CD4-positive, alpha-beta T cell treated with Interleukin-17A for 1 hour (primary cell): ENCODE data around the gene YDJC.
"Not testable (repeated sequence)": the region's sequence is repeated elsewhere in the genome, so short reads cannot be mapped to it uniquely, and the experiment has no call there.

Experiments
- DNase-seq: peaks from one replicate; pipeline ENCODE4 v3.0.0-alpha.2; 2020

Gene YDJC, protein sequence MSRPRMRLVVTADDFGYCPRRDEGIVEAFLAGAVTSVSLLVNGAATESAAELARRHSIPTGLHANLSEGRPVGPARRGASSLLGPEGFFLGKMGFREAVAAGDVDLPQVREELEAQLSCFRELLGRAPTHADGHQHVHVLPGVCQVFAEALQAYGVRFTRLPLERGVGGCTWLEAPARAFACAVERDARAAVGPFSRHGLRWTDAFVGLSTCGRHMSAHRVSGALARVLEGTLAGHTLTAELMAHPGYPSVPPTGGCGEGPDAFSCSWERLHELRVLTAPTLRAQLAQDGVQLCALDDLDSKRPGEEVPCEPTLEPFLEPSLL

DNA sequence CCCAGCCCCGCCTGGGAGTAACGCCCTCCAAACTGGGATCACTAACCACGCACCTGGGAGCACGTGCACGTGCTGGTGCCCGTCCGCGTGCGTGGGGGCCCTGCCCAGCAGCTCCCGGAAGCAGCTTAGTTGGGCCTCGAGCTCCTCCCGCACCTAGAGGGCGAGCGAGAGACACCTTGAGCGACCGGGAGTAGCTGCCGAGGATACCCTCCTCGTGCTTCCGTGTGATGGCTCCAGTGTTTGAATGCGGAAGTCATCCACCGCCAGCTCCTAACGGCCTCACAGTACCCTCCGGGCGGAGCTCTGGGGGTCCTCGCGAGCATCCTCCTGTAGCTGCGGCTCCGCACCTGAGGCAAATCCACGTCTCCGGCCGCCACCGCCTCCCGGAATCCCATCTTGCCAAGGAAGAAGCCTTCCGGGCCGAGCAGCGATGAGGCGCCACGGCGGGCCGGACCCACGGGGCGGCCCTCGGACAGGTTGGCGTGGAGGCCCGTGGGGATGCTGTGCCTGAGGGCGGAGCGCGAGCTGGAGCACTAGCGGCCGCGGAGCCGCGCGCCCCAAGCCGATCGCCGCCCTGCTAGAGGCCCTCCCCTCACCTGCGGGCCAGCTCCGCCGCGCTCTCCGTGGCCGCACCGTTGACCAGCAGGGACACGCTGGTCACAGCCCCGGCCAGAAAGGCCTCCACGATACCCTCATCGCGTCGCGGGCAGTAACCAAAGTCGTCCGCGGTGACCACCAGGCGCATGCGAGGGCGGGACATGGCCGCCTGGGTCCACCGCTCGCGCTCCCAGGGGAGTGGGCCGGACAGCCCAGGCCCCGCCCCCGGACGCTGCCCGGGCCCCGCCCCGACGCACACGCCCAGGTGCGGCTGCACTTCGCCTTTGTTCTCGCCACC lies at the start of gene YDJC:
Gene YDJC (minus strand): TSS at position 768 of the 895 bp plus-strand sequence. CDS start 8 bp downstream, at position 760.
- peak; percentile 94 for DNase-seq

DNA sequence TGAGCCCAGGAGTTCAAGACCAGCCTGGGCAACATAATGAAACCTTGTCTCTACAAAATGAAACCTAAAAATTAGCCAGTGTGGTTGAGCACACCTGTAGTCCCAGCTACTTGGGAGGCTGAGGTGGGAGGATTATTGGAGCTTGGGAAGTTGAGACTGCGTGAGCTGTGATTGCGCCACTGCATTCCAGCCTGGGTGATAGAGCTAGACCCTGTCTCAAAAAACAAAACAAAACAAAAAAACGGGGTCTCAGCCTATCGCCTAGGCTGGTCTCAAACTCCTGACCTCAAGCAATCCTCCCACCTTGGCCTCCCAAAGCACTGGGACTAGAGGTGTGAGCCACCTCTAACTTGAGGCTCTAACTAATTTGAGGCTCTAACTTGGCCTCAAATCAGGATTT lies 49.6 kb upstream of the YDJC start:
- DNase-seq: no peak

DNA sequence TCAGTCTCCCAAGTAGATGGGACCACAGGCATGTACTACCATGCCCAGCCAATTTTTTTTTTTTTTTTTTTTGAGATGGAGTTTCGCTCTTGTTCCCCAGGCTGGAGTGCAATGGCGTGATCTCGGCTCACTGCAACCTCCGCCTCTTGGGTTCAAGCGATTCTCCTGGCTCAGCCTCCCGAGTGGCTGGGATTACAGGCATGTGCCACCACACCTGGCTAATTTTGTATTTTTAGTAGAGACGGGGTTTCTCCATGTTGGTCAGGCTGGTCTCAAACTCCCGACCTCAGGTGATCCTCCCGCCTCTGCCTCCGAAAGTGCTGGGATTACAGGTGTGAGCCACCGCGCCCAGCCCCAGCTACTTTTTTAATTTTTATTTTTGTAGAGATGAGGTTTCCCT lies 49.0 kb upstream of the YDJC start:
- not testable (repeated sequence) for DNase-seq

DNA sequence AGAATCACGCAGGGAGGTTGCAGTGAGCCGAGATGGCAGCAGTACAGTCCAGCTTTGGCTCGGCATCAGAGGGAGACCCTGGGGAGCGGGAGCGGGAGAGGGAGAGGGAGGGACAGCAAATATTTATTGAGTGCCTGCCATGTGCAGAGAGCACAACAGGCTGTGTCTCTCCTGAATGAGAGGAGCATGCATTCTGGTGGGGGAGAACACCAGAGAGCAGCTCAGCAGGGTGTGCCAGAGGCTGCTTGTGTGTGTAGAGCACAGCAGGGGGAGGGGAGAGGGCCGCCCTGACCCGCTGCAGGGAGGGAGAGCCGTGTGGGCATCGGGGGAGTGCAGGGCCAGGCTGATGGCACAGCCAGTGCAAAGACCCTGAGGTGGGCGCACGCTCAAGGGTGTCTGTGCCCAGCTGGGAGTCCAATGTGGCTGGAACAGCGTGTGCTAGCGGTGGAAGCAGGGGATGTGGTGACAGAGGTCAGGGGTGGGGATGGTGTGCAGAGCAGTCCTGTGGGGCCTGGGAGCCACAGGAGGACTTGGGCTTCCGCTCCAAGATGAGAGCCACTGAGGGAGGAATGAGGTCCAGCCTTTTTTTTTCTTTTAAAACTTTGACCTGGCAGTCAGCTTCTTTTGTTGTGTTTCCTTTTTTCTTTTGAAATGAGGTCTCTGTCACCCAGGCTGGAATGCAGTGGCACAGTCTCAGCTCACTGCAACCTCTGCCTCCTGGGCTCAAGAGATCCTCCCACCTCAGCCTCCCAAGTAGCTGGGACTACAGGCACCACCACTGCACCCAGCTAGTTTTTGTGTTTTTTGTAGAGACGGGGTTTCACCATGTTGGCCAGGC lies 48.0 kb upstream of the YDJC start:
- no peak for DNase-seq

DNA sequence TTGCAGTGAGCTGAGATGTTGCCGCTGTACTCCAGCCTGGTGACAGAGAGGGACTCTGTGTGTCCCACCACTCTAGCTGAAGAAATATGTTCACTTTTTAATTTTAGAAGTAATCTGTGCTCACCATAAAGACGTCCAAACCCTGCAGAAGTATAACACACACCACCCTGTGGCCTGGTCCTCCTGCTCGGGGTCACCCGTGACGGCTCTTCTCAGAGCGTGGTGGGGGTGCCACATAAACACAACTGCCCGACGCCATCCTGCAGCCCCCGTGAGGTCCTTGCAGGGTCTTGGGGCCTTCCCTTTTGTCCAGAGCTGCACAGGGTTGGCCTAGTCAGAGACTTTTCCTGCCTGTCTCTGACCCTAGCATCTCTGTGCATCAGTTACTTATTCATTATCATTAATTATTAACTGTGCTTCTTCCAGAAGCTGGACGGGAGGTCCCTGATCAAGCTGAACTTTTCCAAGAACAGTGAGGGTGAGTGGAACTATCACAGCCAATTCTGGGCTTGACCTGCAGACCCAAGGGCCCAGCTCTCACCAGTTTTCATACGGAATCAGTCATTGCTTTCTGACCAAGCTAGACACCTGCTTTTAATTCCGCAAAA lies 44.9 kb upstream of the YDJC start:
- DNase-seq: no peak

DNA sequence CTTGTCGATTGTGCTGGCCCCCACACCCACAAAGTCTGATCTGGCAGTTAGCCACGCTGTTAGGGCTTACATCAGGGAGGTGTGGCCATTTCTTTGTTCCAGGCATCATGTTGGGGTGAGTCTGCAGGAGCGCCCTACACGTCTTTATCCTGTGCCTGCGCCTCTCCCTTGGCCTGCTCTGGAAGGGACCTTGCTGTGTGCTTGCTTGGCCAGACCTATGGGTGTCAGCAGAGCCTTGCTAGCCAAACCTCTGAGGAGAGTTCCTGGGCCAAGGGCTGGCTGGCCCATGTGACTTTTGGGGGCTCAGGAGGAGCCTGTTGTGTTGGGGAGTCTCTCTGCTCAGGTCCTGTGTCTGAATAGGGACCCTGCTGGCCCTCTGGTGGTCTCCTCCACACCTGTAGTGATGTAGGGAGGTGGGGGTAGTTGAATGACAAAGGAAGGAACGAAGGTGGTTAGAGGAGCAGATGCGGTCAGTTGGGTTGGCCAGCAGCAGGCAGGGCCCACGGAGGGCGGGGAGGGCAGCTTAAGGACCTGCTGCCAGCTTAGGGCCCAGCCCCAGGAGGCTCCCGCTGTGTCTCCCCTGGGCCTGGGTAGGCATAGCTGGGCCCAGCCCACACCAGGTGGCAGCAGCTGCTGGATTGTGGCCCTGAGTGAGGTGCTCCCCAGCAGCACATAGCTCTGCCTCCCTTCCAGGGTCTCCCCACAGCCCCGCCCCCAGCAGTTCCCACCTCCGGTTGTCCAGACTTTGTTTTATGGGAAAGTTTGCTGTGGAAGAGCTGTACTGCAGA lies 43.9 kb upstream of the YDJC start:
- DNase-seq: no peak

DNA sequence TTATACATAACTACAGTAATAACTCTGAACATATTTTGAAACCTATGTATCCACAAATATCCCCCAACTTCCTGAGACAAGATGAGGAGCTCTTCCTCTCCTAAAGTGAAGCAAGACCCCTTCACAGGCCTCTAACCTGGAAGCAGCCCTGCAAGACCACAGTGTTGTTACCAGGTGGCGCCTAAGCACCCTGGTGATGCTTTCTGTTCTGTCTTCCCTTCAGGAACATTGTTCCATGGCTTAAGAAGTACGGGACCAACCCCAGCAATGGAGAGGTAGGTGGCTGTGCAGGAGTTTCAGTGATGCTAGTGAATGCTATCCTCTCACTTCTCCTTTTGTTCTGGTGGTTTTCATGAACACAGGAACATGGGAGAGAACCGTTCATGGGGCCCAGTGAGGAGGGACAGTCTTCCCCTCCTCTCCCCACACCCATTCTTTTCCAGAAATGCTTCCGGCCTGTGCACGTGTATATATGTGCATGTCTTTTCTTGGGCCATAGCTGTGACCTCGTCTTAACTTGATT lies 42.3 kb upstream of the YDJC start:
- DNase-seq: no peak

DNA sequence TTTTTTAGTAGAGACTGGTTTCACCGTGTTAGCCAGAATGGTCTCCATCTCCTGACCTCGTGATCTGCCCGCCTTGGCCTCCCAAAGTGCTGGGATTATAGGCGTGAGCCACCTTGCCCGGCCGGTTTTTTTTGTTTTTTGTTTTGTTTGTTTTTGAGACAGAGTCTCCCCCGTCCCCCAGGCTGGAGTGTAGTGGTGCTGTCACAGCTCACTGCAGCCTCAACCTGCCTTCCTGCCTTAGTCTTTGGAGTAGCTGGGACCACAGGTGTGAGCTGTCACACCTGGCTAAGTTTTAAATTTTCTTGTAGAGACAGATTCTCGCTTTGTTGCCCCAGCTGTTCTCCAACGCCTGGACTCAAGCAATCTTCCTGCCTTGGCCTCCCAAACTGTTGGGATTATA lies 39.2 kb upstream of the YDJC start:
- no peak for DNase-seq

DNA sequence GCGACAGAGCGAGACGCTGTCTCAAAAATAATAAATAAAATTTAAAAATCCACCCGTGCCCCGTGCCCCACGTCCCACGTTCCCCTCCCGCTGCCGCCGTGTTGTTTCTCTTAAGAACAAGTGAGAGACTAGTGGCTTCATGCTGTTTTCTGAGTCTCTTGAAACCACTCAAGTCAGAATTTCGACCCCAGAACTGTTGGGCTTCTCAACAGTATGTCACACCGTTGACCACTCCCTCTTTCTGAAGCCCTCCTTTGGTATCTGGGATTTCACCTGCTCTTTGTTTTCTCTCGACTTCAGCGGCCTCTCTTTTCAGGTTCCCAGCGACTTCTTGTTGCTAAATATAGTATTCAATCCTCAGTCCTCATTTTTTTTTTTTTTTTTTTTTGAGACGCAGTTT lies 37.0 kb upstream of the YDJC start:
- DNase-seq: no peak

DNA sequence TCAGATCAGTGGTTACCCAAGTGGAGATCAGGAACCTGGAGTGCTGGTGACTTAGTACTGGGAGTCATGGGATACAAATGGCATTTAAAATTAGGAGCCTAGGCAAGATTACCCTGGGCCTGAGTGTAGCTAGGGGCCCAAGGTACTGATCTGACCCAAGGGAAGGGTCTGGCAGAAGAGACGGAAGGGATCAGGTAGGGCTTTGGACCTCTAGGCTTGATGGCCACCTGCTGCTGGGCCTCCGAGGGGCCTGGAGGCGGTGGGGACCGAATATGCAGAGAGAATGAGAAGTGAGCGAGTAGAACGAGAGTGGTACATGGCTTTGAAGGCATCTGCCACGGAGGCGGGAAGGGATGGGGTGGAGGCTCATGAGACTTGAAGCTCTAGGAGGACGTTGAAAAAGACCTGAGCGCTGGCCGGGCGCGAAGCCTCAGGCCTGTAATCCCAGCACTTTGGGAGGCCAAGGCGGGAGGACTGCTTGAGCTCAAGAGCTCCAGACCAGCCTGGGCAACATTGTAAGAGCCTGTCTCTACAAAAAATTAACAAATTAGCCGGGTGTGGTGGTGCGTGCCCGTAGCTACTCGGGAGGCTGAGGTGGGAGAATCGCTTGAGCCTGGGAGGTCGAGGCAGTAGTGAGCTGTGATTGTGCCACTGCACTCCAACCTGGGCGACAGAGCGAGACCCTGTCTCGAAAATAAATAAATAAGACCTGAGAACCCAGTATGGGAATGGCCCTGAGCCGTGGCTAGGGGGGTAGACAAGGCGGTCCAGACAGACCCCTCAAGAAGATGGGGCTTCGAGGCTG lies 35.4 kb upstream of the YDJC start:
- no peak for DNase-seq

DNA sequence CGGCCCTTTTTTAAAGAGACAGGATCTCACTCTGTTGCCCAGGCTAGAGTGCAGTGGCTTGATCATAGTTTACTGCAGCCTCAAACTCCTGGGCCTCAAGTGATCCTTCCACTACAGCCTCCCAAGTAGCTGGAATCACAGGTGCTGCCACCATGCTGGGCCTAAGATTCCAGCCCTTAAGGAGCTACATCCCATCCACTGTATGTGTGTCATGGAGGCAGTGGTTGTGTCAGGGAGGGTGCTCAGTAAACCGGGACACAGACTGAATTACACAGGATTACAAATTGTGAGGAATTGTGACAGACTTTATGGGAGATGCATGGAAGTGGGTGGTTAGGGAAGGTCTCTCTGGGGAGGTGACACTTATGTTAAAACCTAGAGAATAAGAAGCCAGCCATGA lies 33.9 kb upstream of the YDJC start:
- DNase-seq: no peak

DNA sequence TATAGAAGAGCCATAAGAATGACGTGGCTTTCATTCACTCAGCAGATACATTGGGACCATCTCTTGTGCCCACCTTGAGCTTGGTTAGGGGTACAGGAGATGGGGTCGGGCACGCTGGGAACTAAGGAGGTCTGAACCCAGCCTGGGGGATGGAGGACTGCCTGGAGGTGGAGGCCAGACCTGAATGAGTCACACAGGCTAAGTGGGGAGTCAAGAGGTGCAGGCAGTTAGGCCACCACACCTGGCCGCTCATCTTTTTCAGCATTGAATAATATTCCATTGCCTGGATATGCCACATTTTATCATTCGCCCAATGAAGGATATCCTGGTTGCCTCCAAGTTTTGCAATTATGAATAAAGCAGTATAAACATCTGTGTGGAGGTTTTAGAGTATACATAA lies 32.2 kb upstream of the YDJC start:
- no peak for DNase-seq

DNA sequence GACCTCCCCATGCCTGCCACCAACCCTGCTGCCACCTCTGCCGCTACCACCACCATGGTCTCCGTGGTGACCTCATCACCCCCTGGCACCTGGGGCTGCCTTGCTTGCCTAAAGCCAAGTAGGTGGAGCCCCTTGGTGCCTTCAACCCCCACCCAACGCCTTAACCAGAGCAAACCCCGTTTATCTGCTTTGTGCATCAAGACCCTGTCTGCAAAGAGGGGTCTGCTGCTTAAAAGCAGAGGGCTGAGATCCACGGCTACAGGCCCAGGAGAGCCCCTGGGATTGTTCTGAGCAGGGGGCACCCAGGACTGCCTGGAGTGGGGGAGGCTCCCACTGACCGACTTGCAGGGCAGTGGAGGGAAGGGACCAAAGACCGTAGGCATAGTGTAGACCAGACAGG lies 31.1 kb upstream of the YDJC start:
- DNase-seq: no peak

DNA sequence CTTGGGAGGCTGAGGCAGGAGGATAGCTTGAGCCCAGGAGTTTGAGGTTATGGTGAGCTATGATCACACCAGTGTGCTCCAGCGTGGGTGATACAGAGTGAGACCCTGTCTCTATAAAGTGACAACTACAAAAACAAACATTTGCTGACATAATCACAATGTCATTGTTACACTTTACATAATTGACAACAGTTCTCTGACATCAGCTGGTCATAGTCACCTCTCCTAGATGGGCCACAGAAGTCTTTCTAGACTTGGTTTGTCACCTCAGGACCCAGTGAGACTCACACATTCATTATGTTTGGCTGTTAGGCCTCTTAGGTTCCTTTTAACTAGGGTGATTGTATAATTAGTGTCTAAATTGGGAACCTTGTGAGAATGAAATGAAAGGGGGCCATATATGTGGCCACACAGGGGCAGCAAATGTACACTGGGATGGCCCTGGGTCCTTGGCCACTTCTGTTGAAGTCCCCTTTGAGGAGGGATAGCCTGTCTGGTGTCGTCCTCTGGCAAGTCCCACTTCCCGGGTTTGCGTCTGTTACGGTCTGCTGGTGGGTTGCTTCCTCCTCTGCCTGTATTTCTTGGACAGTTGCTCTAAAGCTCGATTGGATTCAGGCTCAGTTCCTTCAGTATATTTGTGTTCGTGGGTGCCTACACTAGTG lies 30.2 kb upstream of the YDJC start:
- no peak for DNase-seq

DNA sequence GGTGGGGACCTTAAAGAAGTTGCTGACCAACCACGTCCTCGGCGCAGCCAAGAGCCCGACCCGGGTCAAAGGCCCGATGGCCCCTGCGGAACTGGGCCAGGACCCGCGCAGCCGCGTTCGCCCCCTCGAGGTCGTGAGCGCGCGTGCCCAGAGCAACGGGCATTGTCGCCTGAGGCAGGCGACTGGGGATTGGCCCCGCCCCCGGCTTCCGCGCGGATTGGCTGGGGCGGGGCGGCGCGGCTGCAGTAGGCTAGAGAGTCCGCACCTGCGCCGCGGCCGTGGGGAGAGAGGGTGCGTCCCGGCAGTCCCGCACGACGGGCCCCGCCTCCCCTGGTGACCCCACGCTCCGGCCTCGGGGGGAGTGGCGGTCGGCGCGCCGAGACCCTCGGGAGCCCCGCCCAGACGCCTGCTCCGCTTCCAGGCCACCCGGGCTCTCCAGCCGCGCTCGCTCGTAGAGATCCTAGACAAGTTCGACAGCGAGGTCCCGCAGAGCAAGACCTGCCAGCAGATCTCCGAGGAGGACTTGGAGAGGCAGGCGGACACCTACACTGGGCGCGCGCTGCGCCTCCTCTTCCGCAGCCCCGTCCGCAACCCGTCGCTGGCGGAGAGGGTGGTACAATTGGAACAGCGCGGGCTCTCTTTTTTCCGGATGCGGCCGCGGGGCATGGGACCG lies 27.7 kb upstream of the YDJC start:
- peak; percentile 82 for DNase-seq

DNA sequence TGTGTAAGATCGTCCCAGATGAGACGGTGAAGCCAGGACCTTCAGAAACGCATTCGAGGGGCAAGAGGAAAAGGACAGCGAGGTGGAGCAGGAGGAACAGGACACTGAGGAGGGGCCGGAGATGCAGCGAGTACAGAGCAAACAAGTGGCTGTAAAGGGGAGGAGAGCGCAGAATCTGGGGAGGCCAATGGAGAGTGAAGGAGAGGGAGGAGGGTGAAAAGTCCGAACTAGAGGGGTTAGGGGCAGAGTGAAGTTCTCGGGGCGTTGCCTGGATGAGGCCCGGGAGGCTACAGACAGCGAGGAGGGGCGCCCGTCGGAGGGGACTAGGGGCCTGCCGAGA lies 27.2 kb upstream of the YDJC start:
- no peak for DNase-seq

DNA sequence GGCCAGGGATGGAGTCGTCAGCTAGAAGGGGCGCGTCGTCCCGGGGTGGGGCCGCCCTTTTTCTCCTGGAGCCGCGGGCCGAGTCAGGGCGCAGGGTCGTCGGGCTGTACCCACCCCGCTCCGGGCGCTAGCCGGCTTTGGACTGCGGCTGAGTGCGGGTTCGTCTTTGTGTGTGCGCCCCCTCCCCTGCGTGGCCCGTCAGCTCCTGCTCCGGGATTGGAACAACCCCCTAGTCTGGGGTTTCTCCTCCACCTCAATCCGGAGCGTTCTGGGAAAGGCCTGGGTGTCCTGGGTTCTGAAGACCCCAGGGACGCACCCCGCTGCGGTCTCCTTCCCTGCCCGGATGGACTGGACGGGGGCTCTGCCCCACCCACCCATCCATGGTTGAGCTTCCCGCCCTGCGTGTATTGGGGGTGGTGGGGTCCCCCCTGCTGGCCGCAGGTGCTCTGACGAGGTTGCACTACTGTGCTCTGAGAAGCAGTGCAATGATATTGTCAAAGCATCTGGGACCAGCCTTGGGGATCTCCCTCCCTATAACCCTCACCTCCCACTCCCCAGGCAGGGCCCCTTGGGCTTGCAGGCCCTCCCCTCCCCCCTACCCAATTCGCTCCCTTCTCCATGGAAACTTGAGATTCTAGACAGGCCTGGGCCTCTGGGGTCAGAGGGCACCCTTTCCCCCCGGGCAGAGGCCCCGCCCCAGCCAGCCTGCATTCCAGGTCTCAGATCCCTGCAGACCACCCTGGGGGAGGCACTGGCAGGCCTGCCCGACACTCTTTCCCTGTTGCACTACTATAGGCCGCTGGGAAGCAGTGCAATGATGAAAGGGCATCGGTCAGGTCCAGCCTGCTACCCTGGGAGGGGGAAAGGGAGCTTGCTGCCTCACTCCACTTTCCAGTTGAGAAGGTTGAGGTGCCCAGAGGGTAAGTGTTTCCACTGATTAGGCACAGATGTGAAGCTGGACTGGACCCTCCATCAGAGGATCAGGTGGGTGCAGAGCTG lies 23.0 kb upstream of the YDJC start:
- no peak for DNase-seq

DNA sequence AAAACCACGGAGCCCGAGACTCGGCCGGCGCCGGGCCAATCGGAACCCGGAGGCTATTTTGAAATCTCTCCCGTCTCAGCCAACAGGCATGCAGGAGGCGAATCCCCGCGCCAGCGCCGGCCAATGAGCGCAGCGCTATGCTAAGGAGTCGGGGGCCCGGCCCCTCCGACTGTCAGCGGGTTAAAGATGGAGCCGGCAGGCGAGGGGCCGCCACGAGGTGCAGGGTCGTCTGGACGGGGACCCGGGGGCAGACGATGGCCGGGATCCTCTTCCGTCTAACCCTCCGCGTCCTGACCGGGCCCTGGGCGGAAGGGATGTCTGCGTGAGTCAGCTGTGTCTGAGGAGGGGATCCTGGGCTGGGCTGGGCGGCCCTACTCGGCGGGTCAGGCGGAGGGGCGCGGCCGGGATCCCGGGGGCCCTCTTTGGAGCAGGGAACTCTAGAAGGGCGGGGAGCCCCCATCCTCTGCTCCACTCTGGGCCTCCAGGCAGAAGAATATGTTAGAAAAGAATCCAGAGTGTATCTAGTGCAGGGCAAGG lies 22.3 kb upstream of the YDJC start:
- DNase-seq: peak; percentile 83
